Astrocyte (in vitro differentiated cells and primary cell): ENCODE data around the gene OR6N1. TPM values are rescaled to one million over a fixed set of nuclear protein-coding genes. Genes with fewer than 3 reads are reported as not detected.

Source experiments
- DNase-seq: peaks from one replicate; pipeline ENCODE4 v3.0.0-alpha.2; 2010; ENCODE audit warnings: low read depth
- FAIRE-seq: peaks from 2 replicates; lab custom pipeline; 2011; peaks lifted over from hg19 to GRCh38; lab: Jason Lieb, UNC
- H2AFZ ChIP-seq: 2 replicates; pipeline ENCODE4 v1.6.0; 2012; ENCODE audit warnings: low read depth, low read length, inconsistent platforms
- H3K27ac ChIP-seq: 2 replicates; pipeline ENCODE4 v1.5.1; 2011; ENCODE audit warnings: low read depth, low read length, inconsistent platforms
- H3K27me3 ChIP-seq: 2 replicates; pipeline ENCODE4 v1.6.0; 2011; ENCODE audit warnings: low read length, inconsistent platforms; ENCODE audit not compliant: insufficient read depth
- H3K36me3 ChIP-seq: 2 replicates; pipeline ENCODE4 v1.5.1; 2011; ENCODE audit warnings: low read length, inconsistent platforms; ENCODE audit not compliant: insufficient read depth
- H3K4me1 ChIP-seq: 2 replicates; pipeline ENCODE4 v1.5.1; 2011; ENCODE audit warnings: low read length, inconsistent platforms; ENCODE audit not compliant: insufficient read depth
- H3K4me2 ChIP-seq: 2 replicates; pipeline ENCODE4 v1.6.0; 2012; ENCODE audit warnings: low read length, inconsistent platforms
- H3K4me3 ChIP-seq: 2 replicates; pipeline ENCODE4 v1.5.1; 2011; ENCODE audit warnings: low read depth, mild to moderate bottlenecking, low read length, inconsistent platforms; ENCODE audit not compliant: insufficient read depth
- H3K79me2 ChIP-seq: 2 replicates; pipeline ENCODE4 v1.6.0; 2012; ENCODE audit warnings: mild to moderate bottlenecking, low read length, inconsistent platforms; ENCODE audit not compliant: insufficient read depth
- H3K9ac ChIP-seq: 2 replicates; pipeline ENCODE4 v1.6.0; 2012; ENCODE audit warnings: mild to moderate bottlenecking, low read length, inconsistent platforms
- H3K9me3 ChIP-seq: 2 replicates; pipeline ENCODE4 v1.5.1; 2012; ENCODE audit warnings: low read depth, mild to moderate bottlenecking, low read length, inconsistent platforms; ENCODE audit not compliant: insufficient read depth
- H4K20me1 ChIP-seq: 2 replicates; pipeline ENCODE4 v1.6.0; 2012; ENCODE audit warnings: low read length, inconsistent platforms; ENCODE audit not compliant: insufficient read depth
- H3K27ac Mint-ChIP-seq: one replicate; pipeline ENCODE4 v1.8.0; 2021; ENCODE audit warnings: mild to moderate bottlenecking, mixed read lengths; ENCODE audit not compliant: unreplicated experiment
- H3K27me3 Mint-ChIP-seq: one replicate; pipeline ENCODE4 v1.8.0; 2021; ENCODE audit warnings: low read depth, mixed read lengths; ENCODE audit not compliant: unreplicated experiment
- H3K36me3 Mint-ChIP-seq: one replicate; pipeline ENCODE4 v1.8.0; 2021; ENCODE audit warnings: low read depth, mixed read lengths; ENCODE audit not compliant: unreplicated experiment
- H3K4me1 Mint-ChIP-seq: one replicate; pipeline ENCODE4 v1.8.0; 2021; ENCODE audit warnings: low read depth, mixed read lengths; ENCODE audit not compliant: unreplicated experiment
- H3K4me3 Mint-ChIP-seq: one replicate; pipeline ENCODE4 v1.8.0; 2021; ENCODE audit warnings: mild to moderate bottlenecking, moderate library complexity, mixed read lengths; ENCODE audit not compliant: unreplicated experiment
- H3K9me3 Mint-ChIP-seq: one replicate; pipeline ENCODE4 v1.8.0; 2021; ENCODE audit warnings: mild to moderate bottlenecking, mixed read lengths; ENCODE audit not compliant: unreplicated experiment
- EZH2 ChIP-seq: IDR thresholded peaks from 2 replicates; pipeline ENCODE4 v1.6.1; 2012; ENCODE audit warnings: mild to moderate bottlenecking, low read length, inconsistent platforms; ENCODE audit not compliant: insufficient read depth
- total RNA-seq: library from RNA; stranded (reverse); gene quantifications from 2 replicates; pipeline ENCODE4 v1.2.1, GENCODE V29; 2021
- TF ChIP-seq, protein P1 (sequence below): IDR thresholded peaks from 2 replicates; pipeline ENCODE4 v1.5.1; 2011; ENCODE audit warnings: low read depth, mild to moderate bottlenecking, inconsistent platforms, low read length, moderate library complexity; ENCODE audit not compliant: insufficient read depth

The OR6N1 gene
- total RNA-seq, 1 donor from 2014 or later, result not detected

DNA sequence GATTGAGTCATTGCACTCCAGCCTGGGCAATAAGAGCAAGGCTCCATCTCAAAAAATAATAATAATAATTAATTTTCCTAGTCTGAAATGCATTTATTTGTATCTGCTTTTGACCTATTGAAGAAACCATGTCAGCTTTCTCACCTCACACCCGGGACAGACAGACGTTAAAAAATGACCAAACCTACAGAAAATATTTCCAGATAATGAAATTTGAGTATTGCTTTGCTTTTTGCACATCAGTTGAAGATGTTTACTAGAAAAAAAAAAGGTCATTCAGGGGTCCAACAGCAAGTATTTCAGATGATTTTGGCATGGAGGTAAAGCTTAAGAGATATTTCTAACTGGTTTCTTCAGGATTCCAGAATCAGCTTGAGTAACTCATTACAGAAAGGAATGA lies 17.6 kb downstream of the OR6N1 start, which contains the start of gene OR6K6:
Gene OR6K6, plus strand, starts transcription at position 301 of the 400 bp plus-strand sequence. CDS start 168 bp downstream, outside the sequence.
- peaks cover 3% of the 10 kb centered on the region for H3K27me3 Mint-ChIP-seq
- H4K20me1 ChIP-seq, result no peaks in the 10 kb centered on the region
- no peak within 1 kb of the TSS for H3K4me2 ChIP-seq
- H3K9me3 ChIP-seq, result peaks cover 4% of the 10 kb centered on the region
- DNase-seq, result no peak
- TF ChIP-seq, protein P1, sequence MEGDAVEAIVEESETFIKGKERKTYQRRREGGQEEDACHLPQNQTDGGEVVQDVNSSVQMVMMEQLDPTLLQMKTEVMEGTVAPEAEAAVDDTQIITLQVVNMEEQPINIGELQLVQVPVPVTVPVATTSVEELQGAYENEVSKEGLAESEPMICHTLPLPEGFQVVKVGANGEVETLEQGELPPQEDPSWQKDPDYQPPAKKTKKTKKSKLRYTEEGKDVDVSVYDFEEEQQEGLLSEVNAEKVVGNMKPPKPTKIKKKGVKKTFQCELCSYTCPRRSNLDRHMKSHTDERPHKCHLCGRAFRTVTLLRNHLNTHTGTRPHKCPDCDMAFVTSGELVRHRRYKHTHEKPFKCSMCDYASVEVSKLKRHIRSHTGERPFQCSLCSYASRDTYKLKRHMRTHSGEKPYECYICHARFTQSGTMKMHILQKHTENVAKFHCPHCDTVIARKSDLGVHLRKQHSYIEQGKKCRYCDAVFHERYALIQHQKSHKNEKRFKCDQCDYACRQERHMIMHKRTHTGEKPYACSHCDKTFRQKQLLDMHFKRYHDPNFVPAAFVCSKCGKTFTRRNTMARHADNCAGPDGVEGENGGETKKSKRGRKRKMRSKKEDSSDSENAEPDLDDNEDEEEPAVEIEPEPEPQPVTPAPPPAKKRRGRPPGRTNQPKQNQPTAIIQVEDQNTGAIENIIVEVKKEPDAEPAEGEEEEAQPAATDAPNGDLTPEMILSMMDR, result no peak
- no peak for TF ChIP-seq EZH2
- H3K79me2 ChIP-seq, result no peaks in the 10 kb centered on the region
- no peak within 1 kb of the TSS for H2AFZ ChIP-seq
- peaks cover 5% of the 10 kb centered on the region for H3K9me3 Mint-ChIP-seq
- FAIRE-seq, result no peak
- H3K4me1 Mint-ChIP-seq, result no peaks in the 10 kb centered on the region
- H3K9ac ChIP-seq, result no peak within 1 kb of the TSS
- no peaks in the 10 kb centered on the region for H3K4me1 ChIP-seq
- no peak within 1 kb of the TSS for H3K27ac Mint-ChIP-seq
- no peak within 1 kb of the TSS for H3K4me3 ChIP-seq
- H3K4me3 Mint-ChIP-seq, result no peak within 1 kb of the TSS
- no peak within 1 kb of the TSS for H3K27ac ChIP-seq
- no peaks in the 10 kb centered on the region for H3K27me3 ChIP-seq
- no peaks in the 10 kb centered on the region for H3K36me3 Mint-ChIP-seq
- H3K36me3 ChIP-seq, result no peaks in the 10 kb centered on the region

DNA sequence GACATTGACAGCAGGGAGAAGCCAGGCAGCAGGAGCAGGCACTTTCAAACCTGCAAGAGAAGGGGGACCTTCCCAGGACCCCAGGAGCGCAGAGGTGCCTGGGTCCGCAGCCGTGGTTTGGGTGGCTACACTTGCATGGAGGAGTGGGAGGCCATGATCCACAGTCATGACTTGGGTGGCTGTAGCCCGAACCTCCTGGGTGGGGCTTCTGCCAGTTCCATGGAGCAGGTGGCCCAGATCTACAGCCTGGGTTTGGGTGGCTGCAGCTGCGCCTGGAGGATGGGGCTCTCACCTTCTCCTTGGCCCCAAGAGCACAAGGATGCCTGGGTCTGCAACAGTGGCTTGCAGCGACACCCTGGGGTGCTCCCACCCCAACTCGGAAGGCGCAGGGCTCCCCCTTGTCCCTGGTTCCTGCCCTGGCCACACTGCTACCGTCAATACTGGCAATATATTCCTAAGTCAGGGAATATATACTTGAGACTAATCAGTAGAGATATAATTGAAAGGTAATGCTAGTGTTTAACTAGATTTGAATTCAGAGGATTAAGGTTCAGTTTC lies 19.8 kb downstream of the OR6N1 start:
- H2AFZ ChIP-seq, result no peak overlapping the region
- DNase-seq (no peak), FAIRE-seq (no peak)
- peaks cover 4% of the 10 kb centered on the region for H3K9me3 ChIP-seq
- no peaks in the 10 kb centered on the region for H3K4me1 Mint-ChIP-seq
- H3K27me3 Mint-ChIP-seq, result peaks cover 3% of the 10 kb centered on the region
- H3K4me1 ChIP-seq, result no peaks in the 10 kb centered on the region
- no peak overlapping the region for H3K27ac Mint-ChIP-seq
- no peaks in the 10 kb centered on the region for H3K79me2 ChIP-seq
- H3K9ac ChIP-seq, result no peak overlapping the region
- H3K27ac ChIP-seq, result no peak overlapping the region
- no peak overlapping the region for H3K4me3 Mint-ChIP-seq
- H3K4me3 ChIP-seq, result no peak overlapping the region
- H3K4me2 ChIP-seq, result no peak overlapping the region
- H3K9me3 Mint-ChIP-seq, result no peaks in the 10 kb centered on the region
- no peaks in the 10 kb centered on the region for H3K36me3 ChIP-seq
- TF ChIP-seq, protein P1, result no peak
- no peak for TF ChIP-seq EZH2
- H4K20me1 ChIP-seq, result no peaks in the 10 kb centered on the region
- no peaks in the 10 kb centered on the region for H3K36me3 Mint-ChIP-seq
- no peaks in the 10 kb centered on the region for H3K27me3 ChIP-seq

DNA sequence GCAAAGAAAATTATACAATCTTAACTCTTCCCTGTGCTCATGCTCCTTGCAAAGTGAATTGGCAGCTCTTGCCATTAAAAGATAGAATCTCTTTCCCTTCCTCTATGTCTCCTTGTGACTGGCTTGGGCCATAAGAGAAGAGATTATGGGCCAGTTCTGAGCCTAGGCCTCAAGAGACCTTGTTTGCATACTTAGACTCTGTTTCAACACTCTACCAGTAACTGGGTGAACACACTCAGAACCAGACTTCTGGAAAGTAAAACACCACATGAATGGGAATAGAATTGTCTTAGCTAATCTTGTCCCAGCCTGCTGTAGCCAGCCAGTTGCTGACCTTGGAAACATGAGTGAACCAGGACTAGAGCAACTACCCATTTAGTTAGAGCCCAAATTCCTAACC lies 36.1 kb downstream of the OR6N1 start:
- Histone ChIP-seq H3K4me1 (no peaks in the 10 kb centered on the region), H3K79me2 (no peaks in the 10 kb centered on the region), H3K4me2 (no peak overlapping the region), H4K20me1 (no peaks in the 10 kb centered on the region), H3K27ac (no peak overlapping the region), H3K27me3 (no peaks in the 10 kb centered on the region), H3K36me3 (no peaks in the 10 kb centered on the region), H2AFZ (no peak overlapping the region), H3K9ac (no peak overlapping the region), H3K4me3 (no peak overlapping the region), H3K9me3 (no peaks in the 10 kb centered on the region)
- Mint-ChIP-seq H3K9me3 (no peaks in the 10 kb centered on the region), H3K4me3 (no peak overlapping the region), H3K36me3 (no peaks in the 10 kb centered on the region), H3K27ac (no peak overlapping the region), H3K27me3 (peaks cover 2% of the 10 kb centered on the region), H3K4me1 (peaks cover 11% of the 10 kb centered on the region)
- no peak for TF ChIP-seq EZH2
- TF ChIP-seq, protein P1, result no peak
- no peak for DNase-seq
- no peak for FAIRE-seq
